Upper lobe of left lung (tissue), 4 donors: ENCODE measurements around the gene NUP160.

Source experiments
- POLR2A ChIP-seq, 4 donors: fragments of 450-650 bp; IDR thresholded peaks; one replicate each; pipeline ENCODE4 v1.5.1; 2016 to 2017; ENCODE audit warnings: antibody characterized with exemption in 4 of 4, mild to moderate bottlenecking in 2 of 4
- POLR2AphosphoS5 ChIP-seq, 2 donors: sonication (generic); formaldehyde crosslinking; IDR thresholded peaks; one replicate each; pipeline ENCODE4 v1.5.1; 2017; ENCODE audit warnings: antibody characterized with exemption in 2 of 2
- TF ChIP-seq, protein P1 (sequence below), 6 experiments: fragments of 450-650 bp in 4 of 6; fragments of 200-600 bp in 2 of 6; sonication (generic) in 2 of 6; IDR thresholded peaks; one replicate each; pipeline ENCODE4 v1.5.1; 2016 to 2019; ENCODE audit warnings: antibody characterized with exemption in 6 of 6

DNA sequence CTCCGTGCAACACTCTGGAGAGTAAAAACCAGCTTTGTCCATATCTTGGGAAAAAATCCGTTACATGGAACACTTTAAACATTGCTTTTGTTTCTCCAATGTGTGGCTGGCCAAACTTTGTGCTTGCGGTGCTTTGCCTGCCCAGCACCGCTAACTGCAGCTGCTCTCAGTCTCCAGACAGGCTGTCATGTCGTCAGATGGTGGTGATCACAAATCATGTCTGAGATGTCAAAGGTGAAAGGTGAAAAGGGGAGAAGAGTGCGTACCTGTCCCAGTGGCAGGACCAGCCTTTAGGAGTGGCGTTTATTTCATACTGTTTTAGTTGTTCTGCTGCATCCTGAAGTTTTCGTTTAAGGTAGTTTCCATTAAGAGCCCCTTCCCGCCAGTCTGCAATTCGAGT, 115.9 kb downstream of the NUP160 start:
- no peak for TF ChIP-seq POLR2A (IDR thresholded peaks at IDR 0.05)
- TF ChIP-seq, protein P1, sequence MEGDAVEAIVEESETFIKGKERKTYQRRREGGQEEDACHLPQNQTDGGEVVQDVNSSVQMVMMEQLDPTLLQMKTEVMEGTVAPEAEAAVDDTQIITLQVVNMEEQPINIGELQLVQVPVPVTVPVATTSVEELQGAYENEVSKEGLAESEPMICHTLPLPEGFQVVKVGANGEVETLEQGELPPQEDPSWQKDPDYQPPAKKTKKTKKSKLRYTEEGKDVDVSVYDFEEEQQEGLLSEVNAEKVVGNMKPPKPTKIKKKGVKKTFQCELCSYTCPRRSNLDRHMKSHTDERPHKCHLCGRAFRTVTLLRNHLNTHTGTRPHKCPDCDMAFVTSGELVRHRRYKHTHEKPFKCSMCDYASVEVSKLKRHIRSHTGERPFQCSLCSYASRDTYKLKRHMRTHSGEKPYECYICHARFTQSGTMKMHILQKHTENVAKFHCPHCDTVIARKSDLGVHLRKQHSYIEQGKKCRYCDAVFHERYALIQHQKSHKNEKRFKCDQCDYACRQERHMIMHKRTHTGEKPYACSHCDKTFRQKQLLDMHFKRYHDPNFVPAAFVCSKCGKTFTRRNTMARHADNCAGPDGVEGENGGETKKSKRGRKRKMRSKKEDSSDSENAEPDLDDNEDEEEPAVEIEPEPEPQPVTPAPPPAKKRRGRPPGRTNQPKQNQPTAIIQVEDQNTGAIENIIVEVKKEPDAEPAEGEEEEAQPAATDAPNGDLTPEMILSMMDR (IDR thresholded peaks at IDR 0.05), result no peak
- TF ChIP-seq POLR2AphosphoS5 (IDR thresholded peaks at IDR 0.05), result peak; percentile 32 to 48
